ENCODE measurements around the gene KCNE3. TPM values are rescaled to one million over a fixed set of nuclear protein-coding genes. Genes with fewer than 3 reads are reported as not detected.
"Not testable (repeated sequence)": the region's sequence is repeated elsewhere in the genome, so short reads cannot be mapped to it uniquely, and the experiment has no call there.

Gene KCNE3
- total and polyA plus RNA-seq, 4 donors, result 3.4 to 16.1 (median 4.2) TPM

DNA sequence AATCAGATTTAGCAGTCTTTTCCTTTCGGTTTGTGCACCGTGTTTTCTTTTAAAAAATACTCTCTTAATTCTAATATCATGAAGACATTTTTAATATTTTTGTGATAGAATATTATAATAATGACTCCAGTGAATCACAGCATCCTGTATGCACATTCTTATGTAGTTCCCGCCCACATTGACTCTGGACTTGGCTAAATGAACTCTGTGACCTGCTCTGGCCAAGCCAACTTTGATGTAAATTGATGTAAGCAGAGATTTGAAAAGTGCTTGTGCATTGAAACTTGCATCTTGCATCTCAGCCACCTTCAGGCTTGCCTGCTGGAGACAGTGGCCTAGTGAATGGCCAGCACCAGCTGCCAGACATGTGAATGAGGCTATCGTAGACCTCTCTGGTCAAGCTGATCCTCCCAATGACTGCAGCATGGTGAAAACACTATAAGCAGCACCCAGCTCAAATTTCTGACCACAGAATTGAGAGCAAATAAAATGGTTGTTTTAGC is 39.9 kb downstream of the KCNE3 start:
- Histone ChIP-seq H3K36me3 (ENCODE audit: control insufficient read depth, insufficient read depth, low read length) (no peaks in the 10 kb centered on the region), H3K4me1 (ENCODE audit: control insufficient read depth, insufficient read depth, low read length) (no peaks in the 10 kb centered on the region), H3K27me3 (ENCODE audit: control insufficient read depth, insufficient read depth, low read length) (no peaks in the 10 kb centered on the region), H3K27ac (ENCODE audit: low read depth, low read length) (no peak overlapping the region), H3K9me3 (ENCODE audit: control insufficient read depth, insufficient read depth, low read length) (peaks cover 2% of the 10 kb centered on the region), H3K4me3 (ENCODE audit: low read depth, low read length) (no peak overlapping the region)
- WGBS (ENCODE audit: insufficient coverage), result 100% methylated on average over 1 of the region's 4 CpGs
- no peak for DNase-seq (ENCODE audit: low read depth in 4 of 6, low spot score in 6 of 6)

DNA sequence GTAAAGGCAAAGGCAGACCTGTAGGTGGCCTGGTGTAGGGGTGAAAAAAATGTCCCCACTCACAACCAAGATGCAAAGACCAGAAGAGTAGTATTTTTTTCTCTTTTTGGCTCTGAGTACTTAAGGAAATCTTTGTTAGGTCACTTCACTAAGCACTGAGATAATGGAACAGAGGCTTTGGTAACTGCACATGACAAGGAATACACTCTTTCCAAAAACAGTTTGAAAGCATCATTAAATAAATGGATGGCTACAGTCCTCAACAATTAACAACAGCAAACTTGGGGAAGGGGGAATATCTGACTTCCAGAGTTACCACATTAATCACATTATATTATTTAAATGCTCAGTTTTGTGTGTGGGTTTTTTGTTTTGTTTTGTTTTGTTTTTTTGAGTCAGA is 42.2 kb downstream of the KCNE3 start:
- no peak overlapping the region for H3K27ac ChIP-seq (ENCODE audit: low read depth, low read length)

DNA sequence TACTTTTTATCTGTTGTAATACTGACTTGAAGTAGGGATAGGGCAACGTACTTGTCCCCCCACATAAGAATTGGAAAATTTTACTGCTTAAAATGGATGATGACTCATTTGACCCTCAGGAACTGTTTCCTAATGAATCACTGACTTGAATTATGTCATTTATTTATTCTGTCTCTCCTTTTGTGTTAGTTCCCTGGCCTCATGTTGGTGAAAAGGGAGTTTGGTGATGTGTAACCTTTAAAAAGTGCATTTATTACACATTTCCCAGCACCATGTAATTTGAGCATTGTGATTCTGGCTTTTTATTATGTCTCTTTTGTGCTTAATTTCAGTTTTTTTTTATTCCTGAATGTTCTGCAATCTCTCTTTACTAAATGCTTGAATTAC is 48.8 kb downstream of the KCNE3 start:
- H3K27ac ChIP-seq (ENCODE audit: low read depth, low read length), result no peak overlapping the region
- WGBS (ENCODE audit: insufficient coverage), result no CpG with 5 or more reads among the region's 1 CpG

More for the DNA sequence above, 42.2 kb downstream of the KCNE3 start:
- Histone ChIP-seq H3K4me1 (ENCODE audit: control insufficient read depth, insufficient read depth, low read length) (no peaks in the 10 kb centered on the region), H3K9me3 (ENCODE audit: control insufficient read depth, insufficient read depth, low read length) (peaks cover 2% of the 10 kb centered on the region), H3K36me3 (ENCODE audit: control insufficient read depth, insufficient read depth, low read length) (no peaks in the 10 kb centered on the region), H3K4me3 (ENCODE audit: low read depth, low read length) (no peak overlapping the region), H3K27me3 (ENCODE audit: control insufficient read depth, insufficient read depth, low read length) (no peaks in the 10 kb centered on the region)
- no peak for DNase-seq (ENCODE audit: low read depth in 4 of 6, low spot score in 6 of 6)

DNA sequence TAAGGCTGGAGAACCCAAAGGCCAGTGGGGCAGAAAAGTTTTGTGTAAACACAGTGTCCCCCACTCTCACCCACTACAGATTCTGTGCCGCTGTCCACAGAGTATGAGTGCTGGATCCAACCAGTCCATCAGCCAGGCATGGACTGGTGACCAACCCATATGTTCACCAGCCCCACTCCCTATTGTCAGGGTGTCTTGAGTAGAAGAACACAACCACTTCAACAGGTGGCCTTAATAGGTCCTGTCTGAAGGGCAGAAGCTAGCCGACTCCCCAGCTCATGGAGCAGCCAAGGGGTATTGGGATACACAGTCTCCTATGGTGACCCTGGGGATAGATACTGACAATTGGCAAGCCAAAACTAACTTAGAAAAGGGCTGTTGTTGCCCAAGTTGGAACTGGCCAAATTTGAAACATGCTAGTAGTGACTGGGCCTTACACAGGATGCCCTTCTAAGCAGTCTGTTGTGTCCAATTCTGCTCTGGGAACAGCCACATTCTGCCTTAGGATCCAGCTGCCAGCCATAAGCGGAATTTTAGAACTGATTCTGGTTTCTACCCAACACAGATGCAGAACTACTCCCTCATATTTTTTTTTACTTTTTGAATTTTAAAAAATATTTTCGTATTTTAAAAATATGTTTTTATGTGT is 49.4 kb downstream of the KCNE3 start:
- no peaks in the 10 kb centered on the region for H3K9me3 ChIP-seq (ENCODE audit: control insufficient read depth, insufficient read depth, low read length)
- no peak overlapping the region for H3K27ac ChIP-seq (ENCODE audit: low read depth, low read length)
- H3K36me3 ChIP-seq (ENCODE audit: control insufficient read depth, insufficient read depth, low read length), result no peaks in the 10 kb centered on the region
- 85% methylated on average over 2 of the region's 4 CpGs for WGBS (ENCODE audit: insufficient coverage)
- H3K27me3 ChIP-seq (ENCODE audit: control insufficient read depth, insufficient read depth, low read length), result no peaks in the 10 kb centered on the region
- DNase-seq (ENCODE audit: low read depth in 4 of 6, low spot score in 6 of 6), result no peak
- H3K4me3 ChIP-seq (ENCODE audit: low read depth, low read length), result no peak overlapping the region
- no peaks in the 10 kb centered on the region for H3K4me1 ChIP-seq (ENCODE audit: control insufficient read depth, insufficient read depth, low read length)

More for the DNA sequence above, 48.8 kb downstream of the KCNE3 start:
- Histone ChIP-seq H3K4me1 (ENCODE audit: control insufficient read depth, insufficient read depth, low read length) (no peaks in the 10 kb centered on the region), H3K36me3 (ENCODE audit: control insufficient read depth, insufficient read depth, low read length) (no peaks in the 10 kb centered on the region), H3K9me3 (ENCODE audit: control insufficient read depth, insufficient read depth, low read length) (no peaks in the 10 kb centered on the region), H3K27me3 (ENCODE audit: control insufficient read depth, insufficient read depth, low read length) (no peaks in the 10 kb centered on the region), H3K4me3 (ENCODE audit: low read depth, low read length) (no peak overlapping the region)
- peak in 1 of 6 donors; percentile 49 for DNase-seq (ENCODE audit: low read depth in 4 of 6, low spot score in 6 of 6)

DNA sequence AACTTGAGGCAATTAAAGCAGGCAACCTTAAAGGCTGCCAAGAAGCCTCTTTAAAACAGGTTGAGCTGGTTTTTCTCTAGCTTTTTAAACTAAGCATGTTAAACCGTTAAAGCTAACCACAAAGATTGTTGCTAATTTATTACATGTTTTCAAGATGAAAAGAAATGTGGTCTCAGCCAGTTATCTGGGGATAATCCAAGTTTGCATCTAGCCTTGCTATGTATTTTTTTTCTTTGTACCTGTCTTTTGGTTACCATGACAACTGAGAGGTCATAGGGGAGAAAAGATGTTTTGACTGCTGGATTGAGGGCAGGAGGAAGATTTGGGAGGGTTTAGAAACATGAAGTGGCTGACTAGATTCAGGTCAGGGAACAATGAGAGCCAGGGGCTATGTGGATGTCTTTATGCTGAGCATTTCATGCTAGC is 50.0 kb downstream of the KCNE3 start:
- Histone ChIP-seq H3K4me3 (ENCODE audit: low read depth, low read length) (no peak overlapping the region), H3K27me3 (ENCODE audit: control insufficient read depth, insufficient read depth, low read length) (no peaks in the 10 kb centered on the region), H3K9me3 (ENCODE audit: control insufficient read depth, insufficient read depth, low read length) (no peaks in the 10 kb centered on the region), H3K27ac (ENCODE audit: low read depth, low read length) (no peak overlapping the region), H3K36me3 (ENCODE audit: control insufficient read depth, insufficient read depth, low read length) (no peaks in the 10 kb centered on the region), H3K4me1 (ENCODE audit: control insufficient read depth, insufficient read depth, low read length) (no peaks in the 10 kb centered on the region)
- no CpG with 5 or more reads among the region's 1 CpG for WGBS (ENCODE audit: insufficient coverage)
- peak in 2 of 6 donors; percentile 7 to 44 for DNase-seq (ENCODE audit: low read depth in 4 of 6, low spot score in 6 of 6)

DNA sequence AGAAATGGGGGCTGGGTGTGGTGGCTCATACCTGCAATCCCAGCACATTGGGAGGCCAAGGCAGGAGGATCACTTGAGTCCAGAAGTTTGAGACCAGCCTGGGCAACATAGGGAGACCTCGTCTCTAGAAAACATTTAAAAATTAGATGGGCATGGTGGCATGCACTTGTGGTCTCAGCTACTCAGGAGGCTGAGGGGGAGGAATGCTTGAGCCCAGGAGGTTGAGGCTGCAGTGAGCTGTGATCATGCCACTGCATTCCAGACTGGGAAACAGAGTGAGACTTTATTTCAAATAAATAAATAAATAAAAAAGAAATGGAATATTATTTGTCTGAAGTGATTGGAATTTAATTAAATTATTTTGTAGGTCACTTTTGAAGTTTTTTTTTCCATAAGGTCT is 50.4 kb downstream of the KCNE3 start:
- WGBS (ENCODE audit: insufficient coverage), result 100% methylated on average over 1 of the region's 1 CpG

DNA sequence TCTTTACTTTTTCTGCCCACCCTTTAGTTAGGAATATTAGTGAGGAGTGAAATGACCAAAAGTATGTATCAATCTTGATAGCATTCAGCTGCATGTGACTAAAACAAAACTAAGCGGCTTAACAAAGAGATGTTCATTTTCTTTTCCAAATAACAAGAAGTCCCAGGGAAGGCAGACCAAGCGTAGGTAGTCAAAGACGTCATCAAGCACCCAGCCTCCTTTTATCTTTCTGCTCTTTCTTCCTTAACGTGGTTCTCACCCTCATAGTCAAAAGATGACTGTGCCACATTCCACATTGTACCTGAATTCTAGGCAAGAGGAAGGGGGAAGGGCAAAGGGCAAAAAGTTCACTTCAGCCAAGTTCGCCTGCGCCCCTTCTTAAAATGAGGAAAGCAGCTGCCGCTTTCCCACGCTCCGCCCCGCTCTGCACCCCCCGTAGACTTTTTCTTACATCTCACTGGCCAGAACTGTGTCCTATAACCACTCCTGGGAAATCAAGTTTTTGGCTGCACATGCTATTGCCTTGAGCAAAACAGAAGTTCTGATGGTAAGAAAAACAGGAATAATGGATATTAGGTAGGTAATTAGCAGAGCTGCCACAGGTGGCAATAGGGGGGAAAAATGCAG is 54.5 kb downstream of the KCNE3 start:
- no peaks in the 10 kb centered on the region for H3K27me3 ChIP-seq (ENCODE audit: control insufficient read depth, insufficient read depth, low read length)
- H3K36me3 ChIP-seq (ENCODE audit: control insufficient read depth, insufficient read depth, low read length), result no peaks in the 10 kb centered on the region
- no peak overlapping the region for H3K27ac ChIP-seq (ENCODE audit: low read depth, low read length)
- H3K4me3 ChIP-seq (ENCODE audit: low read depth, low read length), result no peak overlapping the region
- WGBS (ENCODE audit: insufficient coverage), result 51% methylated on average over 4 of the region's 11 CpGs
- H3K4me1 ChIP-seq (ENCODE audit: control insufficient read depth, insufficient read depth, low read length), result no peaks in the 10 kb centered on the region
- no peak for DNase-seq (ENCODE audit: low read depth in 4 of 6, low spot score in 6 of 6)
- H3K9me3 ChIP-seq (ENCODE audit: control insufficient read depth, insufficient read depth, low read length), result no peaks in the 10 kb centered on the region

More for the DNA sequence above, 50.4 kb downstream of the KCNE3 start:
- not testable (repeated sequence) for H3K27me3 ChIP-seq (ENCODE audit: control insufficient read depth, insufficient read depth, low read length); DNase-seq (ENCODE audit: low read depth in 4 of 6, low spot score in 6 of 6); H3K36me3 ChIP-seq (ENCODE audit: control insufficient read depth, insufficient read depth, low read length); H3K27ac ChIP-seq (ENCODE audit: low read depth, low read length); H3K9me3 ChIP-seq (ENCODE audit: control insufficient read depth, insufficient read depth, low read length); H3K4me3 ChIP-seq (ENCODE audit: low read depth, low read length); H3K4me1 ChIP-seq (ENCODE audit: control insufficient read depth, insufficient read depth, low read length)

DNA sequence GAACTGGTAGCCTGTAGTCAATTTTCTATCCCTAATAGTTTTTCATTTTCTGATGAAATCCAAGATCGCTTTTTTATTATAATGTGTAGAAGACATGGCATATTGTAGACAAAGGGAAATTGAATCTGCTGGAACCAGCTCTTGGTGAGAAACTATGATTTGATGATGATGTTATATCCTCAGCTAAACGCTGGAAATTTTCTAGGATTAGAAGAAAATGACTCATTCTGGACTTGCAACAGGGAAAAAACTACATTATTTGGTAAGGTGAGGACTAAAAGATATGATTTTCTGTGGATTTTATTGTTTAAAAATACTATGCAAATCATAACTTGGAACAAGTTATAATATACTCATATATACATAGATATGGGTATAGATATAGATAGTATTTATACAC is 55.0 kb downstream of the KCNE3 start:
- Histone ChIP-seq H3K27me3 (ENCODE audit: control insufficient read depth, insufficient read depth, low read length) (no peaks in the 10 kb centered on the region), H3K4me1 (ENCODE audit: control insufficient read depth, insufficient read depth, low read length) (no peaks in the 10 kb centered on the region), H3K9me3 (ENCODE audit: control insufficient read depth, insufficient read depth, low read length) (no peaks in the 10 kb centered on the region), H3K36me3 (ENCODE audit: control insufficient read depth, insufficient read depth, low read length) (no peaks in the 10 kb centered on the region), H3K27ac (ENCODE audit: low read depth, low read length) (no peak overlapping the region), H3K4me3 (ENCODE audit: low read depth, low read length) (no peak overlapping the region)
- 100% methylated on average over 2 of the region's 2 CpGs for WGBS (ENCODE audit: insufficient coverage)
- DNase-seq (ENCODE audit: low read depth in 4 of 6, low spot score in 6 of 6), result no peak

DNA sequence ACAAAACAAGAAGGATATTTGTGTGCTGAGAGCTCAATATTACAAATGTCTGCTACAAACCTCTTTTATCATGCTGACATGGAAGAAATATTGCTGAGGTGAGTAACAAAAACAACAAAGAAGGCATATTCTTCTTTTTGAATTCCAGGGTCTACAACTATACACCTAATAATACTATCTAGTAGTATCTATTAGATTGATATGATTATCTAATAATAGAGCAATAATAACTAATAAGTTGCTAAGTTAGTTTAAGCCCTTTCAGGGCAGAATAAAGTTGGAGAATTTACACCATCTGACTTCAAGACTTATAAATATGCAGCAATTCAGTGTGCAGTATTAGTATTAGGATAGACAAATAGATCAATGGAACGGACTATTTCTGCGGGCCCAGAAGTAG is 57.7 kb downstream of the KCNE3 start:
- DNase-seq (ENCODE audit: low read depth in 4 of 6, low spot score in 6 of 6), result no peak
- no CpG with 5 or more reads among the region's 2 CpGs for WGBS (ENCODE audit: insufficient coverage)
- Histone ChIP-seq H3K36me3 (ENCODE audit: control insufficient read depth, insufficient read depth, low read length) (no peaks in the 10 kb centered on the region), H3K27ac (ENCODE audit: low read depth, low read length) (no peak overlapping the region), H3K9me3 (ENCODE audit: control insufficient read depth, insufficient read depth, low read length) (no peaks in the 10 kb centered on the region), H3K4me3 (ENCODE audit: low read depth, low read length) (no peak overlapping the region), H3K4me1 (ENCODE audit: control insufficient read depth, insufficient read depth, low read length) (no peaks in the 10 kb centered on the region), H3K27me3 (ENCODE audit: control insufficient read depth, insufficient read depth, low read length) (no peaks in the 10 kb centered on the region)
